Erythroblast (primary cell): ENCODE measurements around the gene PAK1.

Source experiments
- DNase-seq, 2 experiments: peaks; one replicate each; lab custom pipeline; 2025; lab: John Stamatoyannopoulos, UW
- GATA1 ChIP-seq: IDR thresholded peaks from 2 replicates; pipeline ENCODE4 v1.6.1; 2011; ENCODE audit warnings: low read depth, mild to moderate bottlenecking, control low read depth, low read length, moderate library complexity
- POLR2A ChIP-seq: IDR thresholded peaks from 2 replicates; pipeline ENCODE4 v1.6.1; 2011; ENCODE audit warnings: mild to moderate bottlenecking, low read length

Gene PAK1

GRCh38 chr11:77374108-77374507 lies 99.8 kb downstream of the PAK1 start:
- no peak for DNase-seq
- no peak for TF ChIP-seq GATA1
- TF ChIP-seq POLR2A: no peak

- no peak for DNase-seq
- TF ChIP-seq POLR2A (no peak), GATA1 (no peak)
Measured at GRCh38 chr11:77372726-77373125, 101.2 kb downstream of the PAK1 start.

- DNase-seq: no peak
- TF ChIP-seq GATA1: no peak
- no peak for TF ChIP-seq POLR2A
Measured at GRCh38 chr11:77371646-77372045, 102.2 kb downstream of the PAK1 start.

- TF ChIP-seq GATA1: no peak
- TF ChIP-seq POLR2A: no peak
- peak in 1 of 2 experiments; percentile 5 for DNase-seq
Measured at GRCh38 chr11:77370217-77370616, 103.7 kb downstream of the PAK1 start.

GRCh38 chr11:77361184-77361583 lies 112.7 kb downstream of the PAK1 start:
- no peak for DNase-seq
- TF ChIP-seq GATA1: no peak
- no peak for TF ChIP-seq POLR2A

DNA sequence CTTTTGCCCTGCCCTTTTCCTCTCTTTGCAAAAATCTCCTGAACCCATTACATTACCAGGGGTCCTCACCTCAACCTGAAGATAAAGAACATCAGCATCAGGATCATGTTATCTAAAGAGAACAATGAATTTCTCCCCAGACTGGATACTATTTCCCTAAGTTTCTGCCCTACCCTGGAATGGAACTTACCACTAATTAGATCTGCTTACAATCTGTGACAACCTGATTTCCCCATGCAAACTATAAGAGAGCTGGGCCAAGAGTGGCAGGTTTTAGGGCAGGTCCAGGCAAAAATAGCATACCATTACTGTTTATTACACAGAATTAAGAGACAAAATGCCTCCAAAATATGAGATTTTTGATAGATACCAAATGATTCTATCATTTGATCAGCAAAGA lies 114.4 kb downstream of the PAK1 start:
- no peak for DNase-seq
- TF ChIP-seq POLR2A (no peak), GATA1 (no peak)

DNA sequence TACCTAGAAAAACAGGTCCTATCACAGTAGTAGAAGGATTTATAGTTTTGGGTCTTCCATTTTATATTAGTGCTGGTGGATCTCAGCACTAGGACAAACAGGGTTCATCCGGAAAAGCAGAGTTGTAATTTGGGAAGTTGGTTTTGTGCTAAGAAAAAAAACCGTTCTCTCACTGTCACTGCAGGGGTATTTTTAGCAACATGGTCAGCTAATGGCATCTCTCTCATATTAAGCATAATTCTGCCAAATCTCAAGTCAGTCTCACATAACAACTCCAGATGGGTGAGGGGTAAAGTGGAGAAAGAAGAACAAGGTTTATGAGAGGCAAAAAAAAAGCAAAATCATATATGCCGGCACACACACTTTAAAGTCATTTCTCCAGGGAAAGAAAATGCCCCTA lies 120.8 kb downstream of the PAK1 start:
- no peak for DNase-seq
- TF ChIP-seq GATA1 (no peak), POLR2A (no peak)

GRCh38 chr11:77351281-77351886 lies 122.5 kb downstream of the PAK1 start:
- TF ChIP-seq POLR2A (no peak), GATA1 (no peak)
- no peak for DNase-seq

GRCh38 chr11:77347948-77348347 lies 125.9 kb downstream of the PAK1 start:
- no peak for DNase-seq

GRCh38 chr11:77346906-77347603 lies 126.8 kb downstream of the PAK1 start:
- no peak for DNase-seq
- TF ChIP-seq GATA1: no peak

More at GRCh38 chr11:77347948-77348347, 125.9 kb downstream of the PAK1 start:
- no peak for TF ChIP-seq POLR2A
- TF ChIP-seq GATA1: no peak

GRCh38 chr11:77345621-77346020 lies 128.3 kb downstream of the PAK1 start:
- TF ChIP-seq GATA1 (no peak), POLR2A (no peak)
- DNase-seq: no peak

GRCh38 chr11:77340501-77340900 lies 133.4 kb downstream of the PAK1 start:
- no peak for TF ChIP-seq POLR2A
- TF ChIP-seq GATA1: no peak
- no peak for DNase-seq

- TF ChIP-seq GATA1 (no peak), POLR2A (no peak)
- DNase-seq: no peak
Measured at GRCh38 chr11:77332259-77332658, 141.6 kb downstream of the PAK1 start.

DNA sequence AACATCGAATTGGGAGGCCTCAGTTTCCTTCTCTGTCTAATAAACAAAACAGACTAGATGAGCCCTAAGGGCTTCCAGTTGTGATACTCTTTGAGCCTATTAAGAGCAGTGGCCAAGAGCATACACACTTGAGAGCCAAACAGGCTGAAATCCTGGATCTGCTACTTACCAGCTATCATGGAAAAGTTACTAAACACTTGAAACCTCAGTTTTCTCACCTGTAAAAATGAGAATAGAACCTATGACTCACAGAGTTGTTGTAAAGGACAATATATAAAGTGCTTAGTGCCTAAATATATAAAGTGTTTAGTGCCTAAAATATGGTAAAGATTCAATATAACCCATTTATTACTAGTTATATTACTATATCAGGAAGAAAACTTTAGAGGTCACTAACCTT lies 148.7 kb downstream of the PAK1 start:
- TF ChIP-seq GATA1 (no peak), POLR2A (no peak)

GRCh38 chr11:77324508-77324907 lies 149.4 kb downstream of the PAK1 start:
- TF ChIP-seq POLR2A (no peak), GATA1 (no peak)
- no peak for DNase-seq

More for the DNA sequence above, 148.7 kb downstream of the PAK1 start:
- DNase-seq: no peak
